HEK293 (cell line): ENCODE results near the gene TMEM234.

Source experiments
- CTCF ChIP-seq: fragments of 450-650 bp; formaldehyde crosslinking; IDR thresholded peaks from 2 replicates; pipeline ENCODE4 v1.5.1; 2016; ENCODE audit warnings: missing biosample characterization, missing genetic modification characterization
- KLF10 ChIP-seq: fragments of 450-650 bp; IDR thresholded peaks from 2 replicates; pipeline ENCODE4 v1.5.1; 2018; ENCODE audit warnings: missing biosample characterization, mild to moderate bottlenecking, missing genetic modification characterization
- KLF9 ChIP-seq: fragments of 450-650 bp; formaldehyde crosslinking; IDR thresholded peaks from 2 replicates; pipeline ENCODE4 v1.5.1; 2016; ENCODE audit warnings: missing biosample characterization, missing genetic modification characterization, low read depth
- SETDB1 ChIP-seq: IDR thresholded peaks from one replicate; pipeline ENCODE4 v1.6.1; 2017; ENCODE audit warnings: mild to moderate bottlenecking, low read length, moderate library complexity, mixed read lengths; ENCODE audit not compliant: insufficient read length
- SP7 ChIP-seq: fragments of 450-650 bp; formaldehyde crosslinking; IDR thresholded peaks from 2 replicates; pipeline ENCODE4 v1.5.1; 2016; ENCODE audit warnings: missing biosample characterization, missing genetic modification characterization
- ZFP37 ChIP-seq: fragments of 450-650 bp; formaldehyde crosslinking; IDR thresholded peaks from 2 replicates; pipeline ENCODE4 v1.5.1; 2016; ENCODE audit warnings: missing biosample characterization, missing genetic modification characterization
- ZNF133 ChIP-seq: fragments of 450-650 bp; formaldehyde crosslinking; IDR thresholded peaks from 2 replicates; pipeline ENCODE4 v1.5.1; 2016; ENCODE audit warnings: missing biosample characterization, missing genetic modification characterization
- ZNF404 ChIP-seq: fragments of 450-650 bp; formaldehyde crosslinking; IDR thresholded peaks from 2 replicates; pipeline ENCODE4 v1.5.1; 2017; ENCODE audit warnings: missing biosample characterization, missing genetic modification characterization
- ZNF514 ChIP-seq: fragments of 450-650 bp; formaldehyde crosslinking; IDR thresholded peaks from 2 replicates; pipeline ENCODE4 v1.5.1; 2016; ENCODE audit warnings: missing biosample characterization, missing genetic modification characterization
- ZNF555 ChIP-seq: fragments of 450-650 bp; formaldehyde crosslinking; conservative IDR thresholded peaks from 2 replicates; pipeline ENCODE4 v1.5.1; 2017; ENCODE audit warnings: missing biosample characterization, mild to moderate bottlenecking, missing genetic modification characterization, inconsistent platforms
- ZNF623 ChIP-seq: fragments of 450-650 bp; formaldehyde crosslinking; IDR thresholded peaks from 2 replicates; pipeline ENCODE4 v1.5.1; 2016; ENCODE audit warnings: missing biosample characterization, missing genetic modification characterization
- ZNF626 ChIP-seq: fragments of 450-650 bp; sonication (Bioruptor Pico); formaldehyde crosslinking; IDR thresholded peaks from 2 replicates; pipeline ENCODE4 v1.5.1; 2018; ENCODE audit warnings: missing biosample characterization, missing genetic modification characterization, inconsistent platforms

GRCh38 chr1:32216566-32216965 is 5.6 kb downstream of the TMEM234 start:
- TF ChIP-seq CTCF (tag by site-specific recombination) = no peak
- TF ChIP-seq ZNF626 (tag by site-specific recombination) = no peak
- TF ChIP-seq ZNF623 = no peak
- no peak for TF ChIP-seq ZNF404 (tag by site-specific recombination)
- no peak for TF ChIP-seq SP7 (tag by site-specific recombination)
- no peak for TF ChIP-seq ZNF133 (tag by site-specific recombination)
- TF ChIP-seq KLF9 = no peak
- TF ChIP-seq ZNF555 (tag by site-specific recombination) = no peak
- no peak for TF ChIP-seq ZFP37 (tag by site-specific recombination)
- no peak for TF ChIP-seq SETDB1
- TF ChIP-seq KLF10 (tag by site-specific recombination) = no peak
- no peak for TF ChIP-seq ZNF514 (tag by site-specific recombination)
